Calu3 (cell line): ENCODE results near the gene EYA3. TPM values are rescaled to one million over a fixed set of nuclear protein-coding genes. Genes with fewer than 3 reads are reported as not detected.

ENCODE experiments used
- BruUV-seq: library from RNA; stranded (reverse); fragments of 400-500 nt; replicated peaks from 2 replicates; lab custom pipeline; 2021; lab: Mats Ljungman, UMichigan
- CTCF ChIA-PET: fragments of 300-600 bp; sonication (Branson Sonifier 250); formaldehyde crosslinking; loops from one replicate; lab custom pipeline; 2022; ENCODE audit warnings: antibody characterized with exemption; lab: Charles Lee
- DNase-seq: peaks from one replicate; pipeline ENCODE4 v3.0.0; 2022
- H3K27ac Mint-ChIP-seq: one replicate; pipeline ENCODE4 v1.8.0; 2022; ENCODE audit warnings: mixed read lengths; ENCODE audit not compliant: unreplicated experiment
- H3K27me3 Mint-ChIP-seq: one replicate; pipeline ENCODE4 v1.8.0; 2022; ENCODE audit warnings: mixed read lengths; ENCODE audit not compliant: unreplicated experiment
- H3K36me3 Mint-ChIP-seq: one replicate; pipeline ENCODE4 v1.8.0; 2022; ENCODE audit warnings: mild to moderate bottlenecking, moderate library complexity, mixed read lengths; ENCODE audit not compliant: insufficient read depth, unreplicated experiment
- H3K4me1 Mint-ChIP-seq: one replicate; pipeline ENCODE4 v1.8.0; 2022; ENCODE audit warnings: mild to moderate bottlenecking, low read depth, mixed read lengths; ENCODE audit not compliant: unreplicated experiment
- H3K4me3 Mint-ChIP-seq: one replicate; pipeline ENCODE4 v1.8.0; 2022; ENCODE audit warnings: mild to moderate bottlenecking, low read depth, moderate library complexity, mixed read lengths; ENCODE audit not compliant: unreplicated experiment
- H3K9me3 Mint-ChIP-seq: one replicate; pipeline ENCODE4 v1.8.0; 2022; ENCODE audit warnings: low read depth, mixed read lengths; ENCODE audit not compliant: unreplicated experiment
- intact Hi-C: fragments of 100-400 bp; cut with micrococcal nuclease; formaldehyde crosslinking; loops from one replicate; pipeline ENCODE4 v1.10.0; 2022; ENCODE audit not compliant: unreplicated experiment
- total RNA-seq: library from RNA; stranded (reverse); gene quantifications from 2 replicates; pipeline ENCODE4 v1.2.3, GENCODE V29; 2022
- TF ChIP-seq, protein P1 (sequence below): fragments of 200-600 bp; IDR thresholded peaks from one replicate; pipeline ENCODE4 v1.8.0; 2022; ENCODE audit warnings: antibody characterized with exemption; ENCODE audit not compliant: unreplicated experiment

EYA3 gene
- total RNA-seq, 1 experiment from 2014 or later, result 18.8 TPM

GRCh38 chr1:27992276-27992675 lies 96.1 kb downstream of the EYA3 start:
- TF ChIP-seq, protein P1, sequence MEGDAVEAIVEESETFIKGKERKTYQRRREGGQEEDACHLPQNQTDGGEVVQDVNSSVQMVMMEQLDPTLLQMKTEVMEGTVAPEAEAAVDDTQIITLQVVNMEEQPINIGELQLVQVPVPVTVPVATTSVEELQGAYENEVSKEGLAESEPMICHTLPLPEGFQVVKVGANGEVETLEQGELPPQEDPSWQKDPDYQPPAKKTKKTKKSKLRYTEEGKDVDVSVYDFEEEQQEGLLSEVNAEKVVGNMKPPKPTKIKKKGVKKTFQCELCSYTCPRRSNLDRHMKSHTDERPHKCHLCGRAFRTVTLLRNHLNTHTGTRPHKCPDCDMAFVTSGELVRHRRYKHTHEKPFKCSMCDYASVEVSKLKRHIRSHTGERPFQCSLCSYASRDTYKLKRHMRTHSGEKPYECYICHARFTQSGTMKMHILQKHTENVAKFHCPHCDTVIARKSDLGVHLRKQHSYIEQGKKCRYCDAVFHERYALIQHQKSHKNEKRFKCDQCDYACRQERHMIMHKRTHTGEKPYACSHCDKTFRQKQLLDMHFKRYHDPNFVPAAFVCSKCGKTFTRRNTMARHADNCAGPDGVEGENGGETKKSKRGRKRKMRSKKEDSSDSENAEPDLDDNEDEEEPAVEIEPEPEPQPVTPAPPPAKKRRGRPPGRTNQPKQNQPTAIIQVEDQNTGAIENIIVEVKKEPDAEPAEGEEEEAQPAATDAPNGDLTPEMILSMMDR, result no peak
- Mint-ChIP-seq H3K27me3 (no peaks in the 10 kb centered on the region), H3K9me3 (no peaks in the 10 kb centered on the region), H3K4me3 (no peak overlapping the region), H3K36me3 (peaks cover 5% of the 10 kb centered on the region), H3K27ac (no peak overlapping the region), H3K4me1 (no peaks in the 10 kb centered on the region)
- DNase-seq, result no peak
- intact Hi-C loops, result no loop called here
- no TSS peak for BruUV-seq
- CTCF ChIA-PET, result no interaction called here

- Mint-ChIP-seq H3K4me1 (no peaks in the 10 kb centered on the region), H3K27ac (no peak overlapping the region), H3K4me3 (no peak overlapping the region), H3K36me3 (no peaks in the 10 kb centered on the region), H3K9me3 (no peaks in the 10 kb centered on the region), H3K27me3 (no peaks in the 10 kb centered on the region)
- CTCF ChIA-PET, result no interaction called here
- TF ChIP-seq, protein P1, result no peak
- intact Hi-C loops, result no loop called here
- no TSS peak for BruUV-seq
- no peak for DNase-seq
Measured at GRCh38 chr1:27990920-27991537, 97.4 kb downstream of the EYA3 start.

DNA sequence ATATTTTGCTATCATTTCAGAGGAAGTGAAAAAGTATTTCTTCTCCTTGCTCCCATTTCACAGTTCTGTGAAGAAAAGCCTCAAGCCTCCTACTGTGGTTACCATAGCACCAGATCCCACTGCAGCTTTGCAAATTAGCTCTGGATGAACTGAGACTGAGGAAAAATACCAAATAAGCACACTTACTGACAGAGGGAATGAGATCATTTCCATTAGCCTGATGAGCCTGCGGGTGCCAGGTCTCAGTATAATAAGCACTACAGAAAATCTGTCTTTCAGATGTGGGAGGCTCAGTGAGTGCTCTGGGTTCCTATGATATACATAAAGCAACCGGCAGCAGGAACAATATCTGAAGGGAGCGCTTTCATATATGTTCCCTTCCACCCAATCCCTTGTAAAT lies 107.3 kb downstream of the EYA3 start:
- intact Hi-C loops, result no loop called here
- Mint-ChIP-seq H3K4me3 (no peak overlapping the region), H3K4me1 (no peaks in the 10 kb centered on the region), H3K36me3 (peaks cover 20% of the 10 kb centered on the region), H3K9me3 (no peaks in the 10 kb centered on the region), H3K27me3 (no peaks in the 10 kb centered on the region), H3K27ac (no peak overlapping the region)
- TF ChIP-seq, protein P1, result no peak
- BruUV-seq, result no TSS peak
- no peak for DNase-seq
- CTCF ChIA-PET, result interaction anchor here (0.7 to 1.2 kb wide), 3 partner anchors 21 to 124 kb away, joined by 3 to 4 read pairs (median 3); no protein-coding TSS in a partner anchor

GRCh38 chr1:27980216-27980845 lies 108.1 kb downstream of the EYA3 start:
- Mint-ChIP-seq H3K27me3 (no peaks in the 10 kb centered on the region), H3K9me3 (no peaks in the 10 kb centered on the region), H3K4me3 (no peak overlapping the region), H3K4me1 (no peaks in the 10 kb centered on the region), H3K36me3 (peaks cover 17% of the 10 kb centered on the region), H3K27ac (no peak overlapping the region)
- no TSS peak for BruUV-seq
- intact Hi-C loops, result no loop called here
- TF ChIP-seq, protein P1, result no peak
- DNase-seq, result no peak
- CTCF ChIA-PET, result interaction anchor here (1.1 to 1.2 kb wide), 2 partner anchors 122 to 123 kb away, joined by 4 read pairs; no protein-coding TSS in a partner anchor
